Retinal pigment epithelial cell (primary cell): Measurements from ENCODE around the gene CRY1.

Experiments
- DNase-seq: peaks from one replicate; pipeline ENCODE4 v3.0.0-alpha.2; 2010; ENCODE audit warnings: low read depth
- H3K4me3 ChIP-seq: 2 replicates; pipeline ENCODE4 v1.5.1; 2011; ENCODE audit warnings: mild to moderate bottlenecking, low read length, control low read depth, moderate library complexity
- TF ChIP-seq, protein P1 (sequence below): conservative IDR thresholded peaks from 2 replicates; pipeline ENCODE4 v1.5.1; 2011; ENCODE audit warnings: low read depth, low read length, control low read depth, inconsistent platforms

Gene CRY1

DNA sequence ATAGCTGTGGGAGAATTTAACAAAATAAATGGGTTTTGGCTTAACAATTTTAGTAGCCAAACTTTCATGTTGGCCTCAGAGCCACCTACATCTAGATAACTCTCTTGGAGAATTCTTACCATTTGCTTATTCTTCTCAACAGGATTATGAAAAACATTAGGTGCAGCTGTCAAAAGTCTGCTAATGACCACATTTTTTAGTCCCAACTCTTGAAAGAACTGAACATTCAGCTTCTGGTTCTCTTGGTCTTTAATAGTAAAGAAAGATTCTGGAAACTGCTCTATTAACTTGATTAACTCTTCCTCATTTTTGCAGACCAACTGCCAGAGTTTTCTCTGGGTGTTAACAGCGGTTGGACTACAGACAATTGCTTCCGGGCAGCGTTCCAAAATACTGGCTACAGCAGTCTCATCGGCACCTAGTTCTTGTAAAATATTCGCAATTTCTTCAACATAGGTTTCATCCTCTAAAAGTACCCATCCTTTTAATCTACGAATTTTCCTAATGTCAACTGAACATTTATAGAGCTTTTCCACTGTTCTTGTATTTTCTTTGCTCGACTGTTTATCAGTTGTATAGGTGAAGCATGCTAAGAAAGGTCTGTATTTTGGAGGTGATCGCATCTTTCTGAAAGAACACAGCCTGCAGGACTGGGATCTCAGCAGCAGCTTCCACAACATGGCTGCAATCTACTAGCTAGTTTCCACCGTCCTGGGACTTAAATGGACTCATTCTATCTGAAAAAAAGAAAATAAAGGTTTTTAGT is 115.1 kb downstream of the CRY1 start:
- TF ChIP-seq, protein P1, sequence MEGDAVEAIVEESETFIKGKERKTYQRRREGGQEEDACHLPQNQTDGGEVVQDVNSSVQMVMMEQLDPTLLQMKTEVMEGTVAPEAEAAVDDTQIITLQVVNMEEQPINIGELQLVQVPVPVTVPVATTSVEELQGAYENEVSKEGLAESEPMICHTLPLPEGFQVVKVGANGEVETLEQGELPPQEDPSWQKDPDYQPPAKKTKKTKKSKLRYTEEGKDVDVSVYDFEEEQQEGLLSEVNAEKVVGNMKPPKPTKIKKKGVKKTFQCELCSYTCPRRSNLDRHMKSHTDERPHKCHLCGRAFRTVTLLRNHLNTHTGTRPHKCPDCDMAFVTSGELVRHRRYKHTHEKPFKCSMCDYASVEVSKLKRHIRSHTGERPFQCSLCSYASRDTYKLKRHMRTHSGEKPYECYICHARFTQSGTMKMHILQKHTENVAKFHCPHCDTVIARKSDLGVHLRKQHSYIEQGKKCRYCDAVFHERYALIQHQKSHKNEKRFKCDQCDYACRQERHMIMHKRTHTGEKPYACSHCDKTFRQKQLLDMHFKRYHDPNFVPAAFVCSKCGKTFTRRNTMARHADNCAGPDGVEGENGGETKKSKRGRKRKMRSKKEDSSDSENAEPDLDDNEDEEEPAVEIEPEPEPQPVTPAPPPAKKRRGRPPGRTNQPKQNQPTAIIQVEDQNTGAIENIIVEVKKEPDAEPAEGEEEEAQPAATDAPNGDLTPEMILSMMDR = no peak
- H3K4me3 ChIP-seq = no peak overlapping the region
- DNase-seq = no peak

DNA sequence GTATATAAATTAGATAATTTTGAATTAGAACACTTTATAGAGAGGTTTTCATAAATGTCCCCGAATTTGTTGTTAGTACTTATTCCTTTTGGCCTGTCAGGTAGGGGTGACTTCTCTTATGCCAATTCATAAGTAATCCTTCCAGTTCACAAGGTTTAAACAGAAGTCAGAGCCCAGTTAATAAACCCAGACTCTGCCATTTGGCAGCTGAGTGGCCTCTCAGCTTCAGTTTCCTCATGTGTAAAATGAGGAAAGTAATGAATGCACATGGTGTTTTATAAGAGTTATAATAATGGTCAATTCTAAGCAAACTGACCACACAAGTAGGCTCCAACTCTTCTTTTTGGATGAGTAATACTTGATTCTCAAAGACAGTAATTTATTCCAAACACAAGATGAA is 116.7 kb downstream of the CRY1 start:
- H3K4me3 ChIP-seq = no peak overlapping the region
- no peak for DNase-seq
- TF ChIP-seq, protein P1 = no peak

DNA sequence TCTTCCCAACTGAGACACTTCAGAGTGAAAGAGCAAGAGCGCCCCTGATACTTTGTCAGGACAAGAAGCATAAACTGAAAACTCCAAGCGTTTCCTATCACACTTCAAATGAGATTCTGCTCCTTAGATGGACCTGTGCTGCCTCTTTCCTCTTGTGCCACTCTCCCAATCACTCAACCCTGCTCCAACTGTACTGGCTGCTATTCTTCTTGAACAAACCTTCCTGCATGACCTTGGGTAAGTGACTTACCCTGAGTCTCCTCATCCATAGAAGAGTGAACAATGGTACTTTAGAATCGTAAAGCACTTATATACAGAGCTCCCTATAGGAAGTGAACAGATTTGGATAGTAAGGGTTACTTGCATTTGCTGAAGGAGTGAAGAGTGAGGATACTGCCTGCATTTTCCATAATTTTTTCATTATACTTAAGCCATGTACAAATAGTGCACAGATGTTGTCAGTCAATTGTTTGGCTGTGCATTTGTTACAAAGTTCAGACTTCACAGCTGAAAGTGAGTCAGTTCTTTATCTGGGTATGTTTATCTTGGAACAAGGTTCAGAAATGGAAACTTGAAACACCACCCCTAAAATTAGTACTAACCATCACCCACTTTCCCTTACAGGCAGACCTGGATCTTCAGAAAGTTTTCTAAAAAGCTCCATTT is 117.2 kb downstream of the CRY1 start:
- H3K4me3 ChIP-seq = no peak overlapping the region
- TF ChIP-seq, protein P1 = no peak
- no peak for DNase-seq

DNA sequence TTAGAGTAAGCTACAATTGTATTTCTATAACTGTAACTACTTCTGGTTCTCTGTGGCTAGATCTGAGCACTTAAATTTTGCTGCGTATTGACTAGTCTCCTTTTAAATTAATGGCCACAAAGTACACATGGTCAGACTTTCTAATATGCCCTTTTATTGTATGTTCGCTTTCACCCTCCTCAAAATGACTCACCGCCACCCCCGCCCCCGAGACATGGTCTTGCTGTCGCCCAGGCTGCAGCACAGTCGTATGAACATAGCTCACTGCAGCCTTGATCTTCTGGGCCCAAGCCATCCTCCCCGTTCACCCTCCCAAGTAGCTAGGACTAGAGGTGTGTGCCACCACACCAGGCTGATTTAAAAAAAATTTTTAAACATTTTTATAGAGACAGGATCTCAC is 118.3 kb downstream of the CRY1 start:
- TF ChIP-seq, protein P1 = no peak

DNA sequence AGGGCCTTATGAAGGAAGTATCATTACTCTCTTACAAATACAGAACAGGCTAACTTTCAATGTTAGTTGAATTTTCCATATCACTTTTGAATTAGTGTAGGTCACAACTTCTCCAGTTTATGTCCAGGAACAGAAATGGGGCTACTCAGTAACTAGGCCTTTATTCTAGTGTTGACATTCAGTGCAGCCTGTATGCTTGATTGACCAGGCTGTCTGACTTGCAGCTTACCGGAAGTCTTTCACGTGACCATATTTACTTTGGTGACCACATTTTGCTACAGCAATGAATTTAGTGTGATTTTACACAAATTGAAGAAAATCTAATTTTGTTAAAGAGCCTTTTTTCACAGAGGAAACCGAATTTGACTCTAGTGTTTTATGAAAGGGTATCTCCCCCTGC is 118.8 kb downstream of the CRY1 start:
- DNase-seq = no peak

More for the DNA sequence above, 118.3 kb downstream of the CRY1 start:
- no peak overlapping the region for H3K4me3 ChIP-seq
- DNase-seq = no peak

DNA sequence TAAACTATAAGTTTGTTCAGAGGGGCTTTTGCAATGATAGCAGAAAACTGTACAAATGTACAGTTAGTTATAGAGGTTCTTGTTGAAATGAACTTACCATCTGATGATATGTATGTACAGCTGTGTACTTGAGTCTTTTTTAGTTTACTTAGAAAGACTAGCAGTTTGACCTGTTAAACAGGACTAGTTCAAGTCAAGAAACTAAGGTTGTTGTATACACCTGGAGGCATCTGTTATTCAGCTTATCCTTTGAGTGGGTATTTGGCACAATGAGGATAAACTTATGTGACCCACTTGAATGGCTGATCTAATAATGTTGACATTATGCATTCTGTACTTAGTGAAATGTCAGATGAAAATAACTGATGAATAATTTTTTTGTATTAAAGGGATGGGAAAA is 119.8 kb downstream of the CRY1 start:
- TF ChIP-seq, protein P1 = no peak
- H3K4me3 ChIP-seq = no peak overlapping the region
- DNase-seq = no peak

More for the DNA sequence above, 118.8 kb downstream of the CRY1 start:
- TF ChIP-seq, protein P1 = no peak
- H3K4me3 ChIP-seq = no peak overlapping the region

DNA sequence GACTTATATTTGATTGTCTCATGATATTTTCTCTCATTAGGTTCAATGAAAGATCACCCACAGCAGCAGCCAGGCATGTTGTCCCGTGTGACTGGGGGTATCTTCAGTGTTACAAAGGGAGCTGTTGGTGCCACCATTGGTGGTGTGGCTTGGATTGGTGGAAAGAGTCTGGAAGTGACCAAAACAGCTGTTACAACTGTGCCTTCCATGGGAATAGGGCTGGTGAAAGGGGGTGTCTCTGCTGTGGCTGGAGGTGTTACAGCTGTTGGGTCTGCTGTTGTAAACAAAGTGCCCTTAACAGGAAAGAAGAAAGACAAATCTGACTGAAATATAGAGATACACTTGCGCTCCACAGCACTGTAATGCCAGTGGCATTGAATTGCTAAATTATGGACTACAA is 122.3 kb downstream of the CRY1 start:
- TF ChIP-seq, protein P1 = no peak
- no peak overlapping the region for H3K4me3 ChIP-seq

More for the DNA sequence above, 122.3 kb downstream of the CRY1 start:
- no peak for DNase-seq
